Nephron (organoid): Measurements from ENCODE around the gene KMT2D.

Experiments used
- H3K27ac Mint-ChIP-seq, 3 experiments: 2 replicates each; pipeline ENCODE4 v1.8.0; 2020; ENCODE audit warnings: mixed read lengths in 3 of 3, mild to moderate bottlenecking in 2 of 3, moderate library complexity in 1 of 3
- H3K27me3 Mint-ChIP-seq: 2 replicates; pipeline ENCODE4 v1.8.0; 2021; ENCODE audit warnings: low read depth, mild to moderate bottlenecking, moderate library complexity, mixed read lengths
- H3K36me3 Mint-ChIP-seq: 2 replicates; pipeline ENCODE4 v1.8.0; 2020; ENCODE audit warnings: low read depth, mixed read lengths
- H3K4me1 Mint-ChIP-seq: 2 replicates; pipeline ENCODE4 v1.8.0; 2020; ENCODE audit warnings: mixed read lengths
- H3K4me3 Mint-ChIP-seq, 3 experiments: 2 replicates each; pipeline ENCODE4 v1.8.0; 2020; ENCODE audit warnings: mild to moderate bottlenecking in 3 of 3, mixed read lengths in 3 of 3, moderate library complexity in 2 of 3
- H3K9me3 Mint-ChIP-seq: 2 replicates; pipeline ENCODE4 v1.8.0; 2020; ENCODE audit warnings: mixed read lengths
- CTCF ChIP-seq, 3 experiments: fragments of 200-600 bp; sonication (generic); IDR thresholded peaks; one replicate each; pipeline ENCODE4 v1.5.0; 2021; ENCODE audit warnings: antibody characterized with exemption in 3 of 3; ENCODE audit not compliant: unreplicated experiment in 3 of 3

The KMT2D gene

DNA sequence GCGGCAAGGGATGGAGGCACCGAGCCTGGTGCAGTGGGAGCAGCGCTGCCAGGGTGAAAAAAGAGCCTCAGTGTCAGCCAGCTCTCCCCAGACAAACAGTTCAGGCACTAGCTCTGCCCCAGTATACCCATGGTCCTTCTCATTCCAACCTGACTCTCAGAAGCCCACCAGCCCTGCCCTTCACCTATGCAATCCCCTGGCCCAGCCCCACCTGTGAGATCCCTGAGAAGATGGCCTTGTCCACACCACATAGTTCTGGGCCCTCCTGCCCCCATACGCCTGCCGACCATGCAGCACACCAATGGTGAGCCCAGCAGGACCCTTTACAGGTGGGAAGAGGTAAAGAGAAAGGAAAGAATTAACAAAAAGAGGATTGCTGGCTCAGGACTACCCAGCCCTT lies 6.5 kb downstream of the KMT2D start:
- no peak for TF ChIP-seq CTCF (IDR thresholded peaks at IDR 0.05; ENCODE audit: unreplicated experiment in 3 of 3)
- no peaks in the 10 kb centered on the region for H3K27me3 Mint-ChIP-seq
- H3K4me3 Mint-ChIP-seq = no peak overlapping the region
- no peak overlapping the region for H3K27ac Mint-ChIP-seq
- peaks cover 58% of the 10 kb centered on the region for H3K36me3 Mint-ChIP-seq
- H3K4me1 Mint-ChIP-seq = peaks cover 31% of the 10 kb centered on the region
- no peaks in the 10 kb centered on the region for H3K9me3 Mint-ChIP-seq

DNA sequence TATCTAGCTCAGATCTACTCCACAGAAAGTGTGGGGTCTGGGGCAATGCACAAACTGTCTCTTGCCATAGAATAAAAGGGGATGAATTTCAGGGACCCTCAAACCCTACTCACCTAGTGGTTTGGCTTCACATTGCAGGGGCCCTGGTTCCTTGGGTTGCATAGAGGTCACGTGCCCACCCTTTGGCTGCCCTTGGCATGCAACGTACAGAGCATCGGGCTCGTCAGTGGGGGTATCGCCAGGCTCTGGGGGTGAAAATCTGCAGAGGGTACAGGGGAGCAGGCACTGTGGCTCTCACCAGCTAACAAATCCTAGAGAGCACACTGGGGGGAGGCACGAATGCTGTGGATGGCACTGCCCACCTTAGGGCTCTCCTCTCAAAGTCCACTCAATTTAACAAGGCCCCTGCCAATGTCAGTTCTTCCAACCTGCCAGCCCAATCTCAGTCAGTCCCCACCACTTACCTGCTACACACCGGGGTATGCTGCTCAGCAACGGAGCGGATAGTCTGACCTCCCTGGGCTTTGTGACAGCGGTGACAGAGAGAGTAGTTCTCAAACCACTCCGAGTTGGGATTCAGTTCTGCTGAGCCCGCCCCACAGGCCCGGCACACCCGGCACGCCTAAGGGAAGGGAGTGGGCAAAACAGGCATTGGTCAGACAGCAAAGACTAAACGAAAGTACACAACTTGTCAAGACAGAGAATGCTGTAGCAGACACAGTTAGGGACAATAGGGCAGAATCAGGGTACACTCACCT lies 8.0 kb downstream of the KMT2D start:
- TF ChIP-seq CTCF (IDR thresholded peaks at IDR 0.05; ENCODE audit: unreplicated experiment in 3 of 3) = no peak
- Mint-ChIP-seq H3K9me3 (no peaks in the 10 kb centered on the region), H3K27ac (no peak overlapping the region), H3K4me3 (no peak overlapping the region), H3K4me1 (peaks cover 23% of the 10 kb centered on the region), H3K36me3 (peaks cover 73% of the 10 kb centered on the region), H3K27me3 (no peaks in the 10 kb centered on the region)

DNA sequence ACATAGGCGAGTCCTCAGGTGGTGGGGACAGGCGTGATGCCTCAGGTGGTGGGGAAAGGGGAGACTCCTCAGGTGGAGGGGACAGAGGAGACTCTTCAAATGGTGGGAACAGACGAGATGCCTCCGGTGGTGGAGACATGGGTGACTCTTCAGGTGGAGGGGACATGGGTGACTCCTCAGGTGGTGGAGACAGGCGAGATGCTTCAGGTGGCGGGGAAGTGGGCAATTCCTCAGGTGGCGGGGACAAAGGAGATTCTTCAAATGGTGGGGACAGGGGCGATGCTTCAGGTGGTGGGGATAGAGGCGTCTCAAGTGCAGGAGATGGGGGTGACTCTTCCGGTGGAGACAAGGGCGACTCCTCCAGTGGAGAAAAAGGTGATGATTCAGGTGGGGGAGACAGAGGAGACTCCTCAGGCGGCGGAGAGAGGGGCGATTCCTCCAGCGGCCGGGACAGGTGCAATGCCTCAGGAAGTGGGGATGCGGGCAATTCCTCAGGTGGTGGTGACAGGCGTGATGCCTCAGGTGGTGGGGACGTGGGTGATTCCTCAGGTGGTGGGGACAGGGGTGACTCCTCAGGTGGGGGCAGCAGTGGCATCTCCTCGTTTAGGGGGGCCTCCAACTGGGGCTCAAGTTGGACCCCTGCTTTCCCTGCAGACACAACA lies 8.7 kb downstream of the KMT2D start:
- no peaks in the 10 kb centered on the region for H3K9me3 Mint-ChIP-seq
- H3K4me3 Mint-ChIP-seq = no peak overlapping the region
- H3K4me1 Mint-ChIP-seq = peaks cover 15% of the 10 kb centered on the region
- no peaks in the 10 kb centered on the region for H3K27me3 Mint-ChIP-seq
- H3K36me3 Mint-ChIP-seq = peaks cover 78% of the 10 kb centered on the region
- no peak for TF ChIP-seq CTCF (IDR thresholded peaks at IDR 0.05; ENCODE audit: unreplicated experiment in 3 of 3)
- H3K27ac Mint-ChIP-seq = no peak overlapping the region

DNA sequence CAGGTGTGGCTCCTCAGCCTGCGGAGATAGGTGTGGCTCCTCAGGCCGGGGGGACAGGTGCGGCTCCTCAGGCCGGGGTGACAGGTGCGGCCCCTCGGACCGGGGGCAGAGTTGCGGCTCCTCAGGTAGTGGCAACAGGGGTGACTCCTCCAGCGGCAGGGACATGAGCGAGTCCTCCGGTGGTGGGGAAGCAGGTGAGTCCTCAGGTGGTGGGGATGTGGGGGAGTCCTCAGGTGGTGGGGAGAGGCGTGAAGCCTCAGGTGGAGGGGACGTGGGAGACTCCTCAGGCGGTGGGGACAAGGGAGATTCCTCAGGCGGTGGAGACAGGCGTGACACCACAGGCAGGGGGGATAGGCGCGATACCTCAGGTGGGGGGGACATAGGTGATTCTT lies 9.2 kb downstream of the KMT2D start:
- Mint-ChIP-seq H3K27ac (no peak overlapping the region), H3K4me1 (peaks cover 10% of the 10 kb centered on the region), H3K27me3 (no peaks in the 10 kb centered on the region), H3K9me3 (no peaks in the 10 kb centered on the region), H3K4me3 (no peak overlapping the region), H3K36me3 (peaks cover 83% of the 10 kb centered on the region)
- no peak for TF ChIP-seq CTCF (IDR thresholded peaks at IDR 0.05; ENCODE audit: unreplicated experiment in 3 of 3)

DNA sequence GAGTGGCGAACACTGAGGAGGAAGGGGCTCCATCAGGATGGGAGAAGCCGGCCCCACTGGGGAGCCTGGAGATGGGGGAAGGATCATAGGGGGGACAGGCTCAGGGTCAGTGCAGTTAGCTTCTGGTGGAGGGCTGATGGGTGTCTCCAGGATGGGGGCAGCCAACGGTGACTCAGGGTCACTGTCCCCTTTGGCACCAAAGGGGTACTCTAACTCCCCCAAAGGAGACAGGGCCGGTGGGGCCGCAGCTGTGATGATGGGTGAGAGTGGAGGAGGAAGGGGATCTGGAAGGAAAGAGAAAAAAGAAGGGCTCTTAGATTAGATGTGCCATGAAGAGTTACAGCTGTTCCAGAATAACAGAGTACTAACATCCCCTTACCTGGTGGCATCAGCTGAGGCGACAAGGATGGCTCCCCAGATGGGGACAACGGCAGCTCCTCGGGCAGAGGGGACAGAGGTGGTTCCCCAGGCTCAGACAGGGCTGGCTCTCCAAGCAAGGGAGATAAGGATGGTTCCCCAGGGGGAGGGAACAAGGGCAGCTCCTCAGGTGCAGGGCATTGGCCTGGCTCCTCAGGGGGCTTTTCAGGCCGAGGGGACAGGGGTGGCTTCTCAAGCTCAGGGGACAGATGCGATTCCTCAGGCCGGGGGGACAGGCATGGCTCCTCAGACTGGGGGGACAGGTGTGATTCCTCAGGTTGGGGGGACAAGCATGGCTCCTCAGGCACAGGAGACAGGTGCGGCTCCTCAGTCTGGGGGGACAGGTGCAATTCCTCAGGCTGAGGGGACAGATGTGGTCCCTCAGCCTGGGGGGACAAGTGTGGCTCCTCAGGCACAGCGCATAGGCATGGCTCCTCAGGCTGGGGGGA lies 9.9 kb downstream of the KMT2D start:
- TF ChIP-seq CTCF (IDR thresholded peaks at IDR 0.05; ENCODE audit: unreplicated experiment in 3 of 3) = no peak
- Mint-ChIP-seq H3K27me3 (no peaks in the 10 kb centered on the region), H3K4me3 (no peak overlapping the region)

More for the DNA sequence above, 9.9 kb downstream of the KMT2D start:
- Mint-ChIP-seq H3K27ac (no peak overlapping the region), H3K9me3 (no peaks in the 10 kb centered on the region), H3K36me3 (peaks cover 86% of the 10 kb centered on the region), H3K4me1 (peaks cover 4% of the 10 kb centered on the region)
